GM18909 (cell line): ENCODE data around the gene GPC6.
"Not testable (repeated sequence)": the region's sequence is repeated elsewhere in the genome, so short reads cannot be mapped to it uniquely, and the experiment has no call there.

Experiments
- ATAC-seq: cut with Tn5 transposase; IDR thresholded peaks from one replicate; pipeline ENCODE4 v1.9.1; 2021; ENCODE audit warnings: mild to moderate bottlenecking; ENCODE audit not compliant: unreplicated experiment, poor library complexity

Gene GPC6

GRCh38 chr13:94286581-94286980, 1060.0 kb downstream of the GPC6 start:
- ATAC-seq: no peak

GRCh38 chr13:94291631-94292322, 1065.2 kb downstream of the GPC6 start:
- ATAC-seq: no peak

- no peak for ATAC-seq
Observed at GRCh38 chr13:94292323-94292640, 1065.7 kb downstream of the GPC6 start.

GRCh38 chr13:94296471-94296870, 1069.9 kb downstream of the GPC6 start:
- ATAC-seq: no peak

GRCh38 chr13:94298346-94298745, 1071.7 kb downstream of the GPC6 start:
- ATAC-seq: no peak

GRCh38 chr13:94300401-94300800, 1073.8 kb downstream of the GPC6 start:
- ATAC-seq: no peak

GRCh38 chr13:94301487-94301886, 1074.9 kb downstream of the GPC6 start:
- no peak for ATAC-seq

GRCh38 chr13:94302847-94303565, 1076.4 kb downstream of the GPC6 start:
- ATAC-seq: not testable (repeated sequence)

- ATAC-seq: no peak
Observed at GRCh38 chr13:94303644-94304174, 1077.1 kb downstream of the GPC6 start.

- no peak for ATAC-seq
Observed at GRCh38 chr13:94305033-94305432, 1078.4 kb downstream of the GPC6 start.

- ATAC-seq: no peak
Observed at GRCh38 chr13:94305463-94305862, 1078.9 kb downstream of the GPC6 start.

- no peak for ATAC-seq
Observed at GRCh38 chr13:94305934-94306333, 1079.3 kb downstream of the GPC6 start.

- ATAC-seq: no peak
Observed at GRCh38 chr13:94308832-94309231, 1082.2 kb downstream of the GPC6 start.

- no peak for ATAC-seq
Observed at GRCh38 chr13:94309576-94309975, 1083.0 kb downstream of the GPC6 start.

GRCh38 chr13:94309997-94310855, 1083.6 kb downstream of the GPC6 start:
- ATAC-seq: no peak

GRCh38 chr13:94311893-94312292, 1085.3 kb downstream of the GPC6 start:
- ATAC-seq: no peak

GRCh38 chr13:94312511-94313216, 1086.1 kb downstream of the GPC6 start:
- peak; percentile 70 for ATAC-seq

GRCh38 chr13:94313321-94313910, 1086.8 kb downstream of the GPC6 start:
- no peak for ATAC-seq

- ATAC-seq: no peak
Observed at GRCh38 chr13:94313926-94314325, 1087.3 kb downstream of the GPC6 start.

- no peak for ATAC-seq
Observed at GRCh38 chr13:94315188-94315587, 1088.6 kb downstream of the GPC6 start.
